A549 (cell line): ENCODE data around the gene APOL2. TPM values are rescaled to one million over a fixed set of nuclear protein-coding genes. Genes with fewer than 3 reads are reported as not detected.
"Not testable (repeated sequence)": the region's sequence is repeated elsewhere in the genome, so short reads cannot be mapped to it uniquely, and the experiment has no call there.

Experiments used
- ATAC-seq, 2 experiments: fragments of 200-7000 bp in 1 of 2; fragments of >200 bp in 1 of 2; cut with Nextera tagmentation in 1 of 2; cut with Tn5 transposase in 1 of 2; 3 replicates each; pipeline versions ENCODE4 v1.8.0 to v1.9.1; 2018 to 2020; ENCODE audit warnings: mild to moderate bottlenecking in 1 of 2, moderate library complexity in 1 of 2
- CTCF ChIA-PET: fragments of 300-600 bp; sonication (Branson Sonifier 250); formaldehyde crosslinking; extraction: SDS; loops from one replicate; lab custom pipeline; 2021; ENCODE audit warnings: antibody characterized with exemption, inconsistent platforms; lab: Yijun Ruan, JAX
- POLR2A ChIA-PET: fragments of 350-600 bp; formaldehyde crosslinking; extraction: SDS; loops from one replicate; lab custom pipeline; 2021; ENCODE audit warnings: antibody characterized with exemption, inconsistent platforms; lab: Yijun Ruan, JAX
- DNase-seq, 2 experiments: peaks; one replicate each; pipeline versions ENCODE4 v3.0.0 to v3.0.0-alpha.2; 2011 to 2016; ENCODE audit warnings: low read depth in 1 of 2, low spot score in 1 of 2
- FAIRE-seq: peaks from 2 replicates; lab custom pipeline; 2011; peaks lifted over from hg19 to GRCh38; lab: Jason Lieb, UNC
- H3K27ac ChIP-seq, 2 experiments: fragments of >200 bp; sonication (Bioruptor Twin); formaldehyde crosslinking; 3 replicates each; pipeline ENCODE4 v1.5.1; 2016 to 2017
- H3K4me1 ChIP-seq: fragments of >200 bp; sonication (Bioruptor Twin); formaldehyde crosslinking; 3 replicates; pipeline ENCODE4 v1.6.1; 2016
- H3K4me2 ChIP-seq: fragments of >200 bp; sonication (Bioruptor Twin); formaldehyde crosslinking; 3 replicates; pipeline ENCODE4 v1.6.1; 2016
- H3K4me3 ChIP-seq: fragments of >200 bp; sonication (Bioruptor Twin); formaldehyde crosslinking; 3 replicates; pipeline ENCODE4 v1.5.1; 2016
- H3K9me3 ChIP-seq: fragments of >200 bp; sonication (Bioruptor Twin); formaldehyde crosslinking; 3 replicates; pipeline ENCODE4 v1.6.1; 2016
- BHLHE40 ChIP-seq: IDR thresholded peaks from 2 replicates; pipeline ENCODE4 v1.6.1; 2012; ENCODE audit warnings: low read depth, low read length, inconsistent platforms
- CBX2 ChIP-seq: fragments of 200-600 bp; sonication (generic); IDR thresholded peaks from 2 replicates; pipeline ENCODE4 v1.6.1; 2016; ENCODE audit warnings: low read depth, mild to moderate bottlenecking, borderline replicate concordance
- EHMT2 ChIP-seq: fragments of 200-600 bp; sonication (generic); IDR thresholded peaks from 2 replicates; pipeline ENCODE4 v1.6.1; 2016; ENCODE audit warnings: antibody characterized with exemption, low read depth, mild to moderate bottlenecking, moderate library complexity
- FOXS1 ChIP-seq: fragments of 250-450 bp; sonication (Bioruptor Pico); IDR thresholded peaks from 2 replicates; pipeline ENCODE4 v1.5.0; 2020; ENCODE audit warnings: mild to moderate bottlenecking, moderate library complexity
- GATA3 ChIP-seq: IDR thresholded peaks from 2 replicates; pipeline ENCODE4 v1.6.1; 2012; ENCODE audit warnings: borderline replicate concordance
- KDM5A ChIP-seq: fragments of 200-600 bp; sonication (generic); IDR thresholded peaks from 2 replicates; pipeline ENCODE4 v1.6.1; 2016; ENCODE audit warnings: antibody characterized with exemption, mild to moderate bottlenecking
- NPAS2 ChIP-seq: fragments of 250-450 bp; sonication (Bioruptor Pico); IDR thresholded peaks from 2 replicates; pipeline ENCODE4 v1.8.0; 2022; ENCODE audit warnings: mild to moderate bottlenecking, moderate library complexity, borderline replicate concordance
- NR3C1 ChIP-seq: fragments of >200 bp; sonication (Bioruptor Twin); formaldehyde crosslinking; IDR thresholded peaks from 3 replicates; pipeline ENCODE4 v1.6.1; 2017
- PHF8 ChIP-seq: fragments of 200-600 bp; sonication (generic); IDR thresholded peaks from 2 replicates; pipeline ENCODE4 v1.6.1; 2016; ENCODE audit warnings: low read depth, mild to moderate bottlenecking, antibody characterized with exemption, moderate library complexity, borderline replicate concordance
- RARB ChIP-seq: fragments of 250-450 bp; sonication (Bioruptor Pico); IDR thresholded peaks from 2 replicates; pipeline ENCODE4 v1.8.0; 2021; ENCODE audit warnings: mild to moderate bottlenecking, moderate library complexity
- RNF2 ChIP-seq: fragments of 200-600 bp; sonication (generic); IDR thresholded peaks from 2 replicates; pipeline ENCODE4 v1.6.1; 2016; ENCODE audit warnings: low read depth, mild to moderate bottlenecking, antibody characterized with exemption, moderate library complexity, borderline replicate concordance
- ZC3H11A ChIP-seq: fragments of 450-650 bp; IDR thresholded peaks from 2 replicates; pipeline ENCODE4 v1.6.1; 2014; ENCODE audit warnings: antibody characterized with exemption, mild to moderate bottlenecking
- ZNF302 ChIP-seq: fragments of 250-450 bp; sonication (Bioruptor Pico); IDR thresholded peaks from 2 replicates; pipeline ENCODE4 v1.9.0; 2021; ENCODE audit warnings: inconsistent platforms, mild to moderate bottlenecking, moderate library complexity
- WGBS: methylation state at CpG from one replicate; pipeline ENCODE4 v1.1.6; 2017; ENCODE audit errors: missing lambda C conversion rate; 5-methylcytosine and 5-hydroxymethylcytosine counted together
- polyA plus RNA-seq, 4 experiments: library from polyadenylated mRNA; depleted of rRNA in 3 of 4; stranded (reverse); fragments of >200 nt; fragmentation: RNase III in 1 of 4; extraction: RNeasy Plus Mini Kit Qiagen cat#74134 plus additional on column Dnase treatment in 1 of 4; gene quantifications; 2 replicates in 3 of 4; 3 replicates in 1 of 4; pipeline ENCODE4 v1.2.3, GENCODE V29; 2011 to 2017
- TF ChIP-seq, protein P1 (sequence below): fragments of >200 bp; sonication (Bioruptor Twin); formaldehyde crosslinking; IDR thresholded peaks from 3 replicates; pipeline ENCODE4 v1.5.1; 2016
- TF ChIP-seq, protein P2 (sequence below): fragments of 200-600 bp; sonication (generic); IDR thresholded peaks from 2 replicates; pipeline ENCODE4 v1.6.1; 2016; ENCODE audit warnings: antibody characterized with exemption, mild to moderate bottlenecking, moderate library complexity
- TF ChIP-seq, protein P3 (sequence below): fragments of >200 bp; sonication (Bioruptor Twin); formaldehyde crosslinking; IDR thresholded peaks from 3 replicates; pipeline ENCODE4 v1.6.1; 2016
- TF ChIP-seq, protein P4 (sequence below): IDR thresholded peaks from 2 replicates; pipeline ENCODE4 v1.6.1; 2012; ENCODE audit warnings: low read depth, borderline replicate concordance
- TF ChIP-seq, protein P5 (sequence below): IDR thresholded peaks from 2 replicates; pipeline ENCODE4 v1.6.1; 2012

APOL2 gene
- polyA plus RNA-seq, 2 of the 4 experiments (the other 2 are of a cell fraction) = 8.7 to 23.8 TPM

DNA sequence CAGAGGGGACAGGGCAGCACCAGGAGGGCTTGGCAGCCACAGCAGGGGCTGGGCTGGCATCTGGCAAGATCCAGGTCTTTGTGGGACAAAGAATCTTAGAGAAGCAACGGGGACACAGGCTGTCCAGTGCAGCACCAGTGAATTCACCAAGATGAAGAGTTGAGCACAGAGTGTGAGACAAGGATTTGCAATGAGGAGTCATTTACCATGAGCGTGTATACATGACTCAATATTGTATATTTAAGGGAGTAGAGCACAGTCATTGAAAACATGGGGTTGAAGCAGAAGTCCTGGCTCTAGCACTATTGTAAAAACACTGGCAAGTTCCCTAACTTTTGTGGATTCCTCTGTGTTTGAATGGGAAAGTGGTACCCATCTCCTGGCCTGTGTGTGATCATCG is 17.2 kb upstream of the APOL2 start:
- Histone ChIP-seq H3K4me3 (no peak overlapping the region), H3K4me2 (no peak overlapping the region), H3K9me3 (no peaks in the 10 kb centered on the region), H3K27ac (0 out of 6 replicates have a peak overlapping the region, but pooled peaks of 1 of the 2 experiments have one; percentile 40), H3K4me1 (peaks cover 38% of the 10 kb centered on the region)
- CTCF ChIA-PET = no interaction called here
- ATAC-seq (no peak), FAIRE-seq (no peak), DNase-seq (no peak)
- POLR2A ChIA-PET = no interaction called here
- WGBS = 69% methylated on average over 3 of the region's 3 CpGs
- TF ChIP-seq GATA3 = no peak
- TF ChIP-seq ZC3H11A = no peak
- no peak for TF ChIP-seq EHMT2
- TF ChIP-seq, protein P1, sequence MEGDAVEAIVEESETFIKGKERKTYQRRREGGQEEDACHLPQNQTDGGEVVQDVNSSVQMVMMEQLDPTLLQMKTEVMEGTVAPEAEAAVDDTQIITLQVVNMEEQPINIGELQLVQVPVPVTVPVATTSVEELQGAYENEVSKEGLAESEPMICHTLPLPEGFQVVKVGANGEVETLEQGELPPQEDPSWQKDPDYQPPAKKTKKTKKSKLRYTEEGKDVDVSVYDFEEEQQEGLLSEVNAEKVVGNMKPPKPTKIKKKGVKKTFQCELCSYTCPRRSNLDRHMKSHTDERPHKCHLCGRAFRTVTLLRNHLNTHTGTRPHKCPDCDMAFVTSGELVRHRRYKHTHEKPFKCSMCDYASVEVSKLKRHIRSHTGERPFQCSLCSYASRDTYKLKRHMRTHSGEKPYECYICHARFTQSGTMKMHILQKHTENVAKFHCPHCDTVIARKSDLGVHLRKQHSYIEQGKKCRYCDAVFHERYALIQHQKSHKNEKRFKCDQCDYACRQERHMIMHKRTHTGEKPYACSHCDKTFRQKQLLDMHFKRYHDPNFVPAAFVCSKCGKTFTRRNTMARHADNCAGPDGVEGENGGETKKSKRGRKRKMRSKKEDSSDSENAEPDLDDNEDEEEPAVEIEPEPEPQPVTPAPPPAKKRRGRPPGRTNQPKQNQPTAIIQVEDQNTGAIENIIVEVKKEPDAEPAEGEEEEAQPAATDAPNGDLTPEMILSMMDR = no peak
- TF ChIP-seq, protein P2, sequence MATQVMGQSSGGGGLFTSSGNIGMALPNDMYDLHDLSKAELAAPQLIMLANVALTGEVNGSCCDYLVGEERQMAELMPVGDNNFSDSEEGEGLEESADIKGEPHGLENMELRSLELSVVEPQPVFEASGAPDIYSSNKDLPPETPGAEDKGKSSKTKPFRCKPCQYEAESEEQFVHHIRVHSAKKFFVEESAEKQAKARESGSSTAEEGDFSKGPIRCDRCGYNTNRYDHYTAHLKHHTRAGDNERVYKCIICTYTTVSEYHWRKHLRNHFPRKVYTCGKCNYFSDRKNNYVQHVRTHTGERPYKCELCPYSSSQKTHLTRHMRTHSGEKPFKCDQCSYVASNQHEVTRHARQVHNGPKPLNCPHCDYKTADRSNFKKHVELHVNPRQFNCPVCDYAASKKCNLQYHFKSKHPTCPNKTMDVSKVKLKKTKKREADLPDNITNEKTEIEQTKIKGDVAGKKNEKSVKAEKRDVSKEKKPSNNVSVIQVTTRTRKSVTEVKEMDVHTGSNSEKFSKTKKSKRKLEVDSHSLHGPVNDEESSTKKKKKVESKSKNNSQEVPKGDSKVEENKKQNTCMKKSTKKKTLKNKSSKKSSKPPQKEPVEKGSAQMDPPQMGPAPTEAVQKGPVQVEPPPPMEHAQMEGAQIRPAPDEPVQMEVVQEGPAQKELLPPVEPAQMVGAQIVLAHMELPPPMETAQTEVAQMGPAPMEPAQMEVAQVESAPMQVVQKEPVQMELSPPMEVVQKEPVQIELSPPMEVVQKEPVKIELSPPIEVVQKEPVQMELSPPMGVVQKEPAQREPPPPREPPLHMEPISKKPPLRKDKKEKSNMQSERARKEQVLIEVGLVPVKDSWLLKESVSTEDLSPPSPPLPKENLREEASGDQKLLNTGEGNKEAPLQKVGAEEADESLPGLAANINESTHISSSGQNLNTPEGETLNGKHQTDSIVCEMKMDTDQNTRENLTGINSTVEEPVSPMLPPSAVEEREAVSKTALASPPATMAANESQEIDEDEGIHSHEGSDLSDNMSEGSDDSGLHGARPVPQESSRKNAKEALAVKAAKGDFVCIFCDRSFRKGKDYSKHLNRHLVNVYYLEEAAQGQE = no peak
- TF ChIP-seq RNF2 = no peak
- TF ChIP-seq NPAS2 = no peak

DNA sequence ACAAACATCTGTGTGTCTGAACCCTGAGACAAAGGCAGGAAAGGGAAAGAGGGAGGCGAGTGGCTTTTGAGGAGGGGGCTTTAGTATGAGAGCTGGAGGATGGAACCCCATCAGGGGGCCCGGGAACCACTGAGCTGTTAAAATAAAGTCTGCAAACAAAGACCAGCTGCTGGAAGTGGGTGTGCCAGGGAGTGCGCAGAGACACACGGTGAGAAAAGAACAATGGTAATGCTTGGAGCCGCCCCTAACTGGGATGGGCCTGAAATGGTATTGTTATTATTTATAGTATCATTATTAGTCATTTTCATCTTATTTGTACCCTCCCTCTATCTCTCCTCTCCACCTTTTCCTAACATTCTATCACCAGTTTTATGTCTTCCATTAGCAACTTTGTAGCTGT is 16.2 kb upstream of the APOL2 start:
- H3K4me2 ChIP-seq, DNase-seq, ATAC-seq, FAIRE-seq, CTCF ChIA-PET, H3K4me3 ChIP-seq, H3K9me3 ChIP-seq, POLR2A ChIA-PET: not testable (repeated sequence)
- Histone ChIP-seq H3K27ac (peak overlapping the region in 1 of 2 experiments; percentile 85; a peak in 2 of 6 replicates), H3K4me1 (peaks cover 47% of the 10 kb centered on the region)
- 80% methylated on average over 1 of the region's 5 CpGs for WGBS

DNA sequence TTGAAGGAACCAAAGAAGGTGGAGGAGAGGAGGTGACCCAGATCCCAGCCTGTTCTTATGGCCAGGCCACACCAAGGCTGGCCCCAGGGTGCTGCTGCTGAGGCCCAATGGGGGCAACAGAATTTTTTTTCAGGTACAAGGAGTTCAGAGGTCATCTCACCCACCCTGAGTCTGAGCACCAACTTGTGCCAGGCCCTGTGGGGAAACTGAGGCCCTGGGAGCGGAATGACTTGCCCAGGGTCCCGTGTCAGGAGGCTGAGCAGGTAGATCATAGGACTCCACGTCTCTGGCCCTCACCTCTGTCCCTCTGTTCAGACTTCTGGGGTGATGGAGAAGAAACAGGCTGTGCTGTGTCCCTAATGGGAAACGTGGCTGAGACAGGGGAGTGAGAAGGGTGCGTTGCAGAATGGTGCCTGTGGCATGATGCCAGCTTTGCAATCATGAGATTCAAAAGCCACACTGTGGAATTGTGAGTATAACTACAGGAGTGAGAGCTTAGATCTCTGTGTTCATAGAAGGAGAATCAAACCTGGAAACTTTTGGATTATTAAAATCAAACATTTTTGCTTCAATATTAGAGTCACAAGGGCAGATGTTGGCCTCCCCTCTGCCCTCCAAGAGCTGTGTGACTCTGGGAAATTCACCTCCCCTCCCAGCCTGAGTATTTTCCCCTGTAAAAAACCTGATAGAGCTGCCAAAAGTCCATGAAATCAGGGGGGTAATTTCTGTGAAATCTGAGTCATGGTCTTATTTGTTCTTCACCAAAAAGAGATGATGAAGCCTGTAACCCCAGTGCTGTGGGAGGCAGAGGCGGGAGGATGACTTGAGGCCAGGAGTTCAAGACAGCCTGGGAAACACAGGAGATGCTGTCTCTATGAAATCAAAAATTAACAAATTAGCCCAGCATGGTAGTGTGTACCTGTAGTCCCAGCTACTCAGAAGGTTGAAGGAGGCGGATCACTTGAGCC is 14.5 kb upstream of the APOL2 start:
- DNase-seq = no peak
- Histone ChIP-seq H3K27ac (peak overlapping the region; percentile 85 to 90), H3K4me1 (peaks cover 61% of the 10 kb centered on the region), H3K4me2 (peak overlapping the region; percentile 74), H3K4me3 (no peak overlapping the region), H3K9me3 (no peaks in the 10 kb centered on the region)
- no peak for FAIRE-seq
- ChIA-PET CTCF (interaction anchor here (1.1 to 3.4 kb wide), 3 partner anchors 14 to 109 kb away, joined by 3 to 12 read pairs (median 3); partner anchors contain the start of gene APOL2), POLR2A (interaction anchor here (1.3 kb wide), 1 partner anchor 15 kb away, joined by 4 read pairs; the partner anchor contains the start of gene APOL2)
- ATAC-seq = no peak; a peak in 1 of 6 replicates
- TF ChIP-seq RARB (CRISPR knock-in tag) = no peak
- no peak for TF ChIP-seq PHF8
- TF ChIP-seq EHMT2 = no peak
- TF ChIP-seq NR3C1 = no peak
- TF ChIP-seq ZNF302 = no peak
- TF ChIP-seq CBX2 = no peak
- TF ChIP-seq NPAS2 = no peak
- TF ChIP-seq, protein P3, sequence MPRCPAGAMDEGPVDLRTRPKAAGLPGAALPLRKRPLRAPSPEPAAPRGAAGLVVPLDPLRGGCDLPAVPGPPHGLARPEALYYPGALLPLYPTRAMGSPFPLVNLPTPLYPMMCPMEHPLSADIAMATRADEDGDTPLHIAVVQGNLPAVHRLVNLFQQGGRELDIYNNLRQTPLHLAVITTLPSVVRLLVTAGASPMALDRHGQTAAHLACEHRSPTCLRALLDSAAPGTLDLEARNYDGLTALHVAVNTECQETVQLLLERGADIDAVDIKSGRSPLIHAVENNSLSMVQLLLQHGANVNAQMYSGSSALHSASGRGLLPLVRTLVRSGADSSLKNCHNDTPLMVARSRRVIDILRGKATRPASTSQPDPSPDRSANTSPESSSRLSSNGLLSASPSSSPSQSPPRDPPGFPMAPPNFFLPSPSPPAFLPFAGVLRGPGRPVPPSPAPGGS = no peak
- TF ChIP-seq KDM5A = no peak
- TF ChIP-seq, protein P4, sequence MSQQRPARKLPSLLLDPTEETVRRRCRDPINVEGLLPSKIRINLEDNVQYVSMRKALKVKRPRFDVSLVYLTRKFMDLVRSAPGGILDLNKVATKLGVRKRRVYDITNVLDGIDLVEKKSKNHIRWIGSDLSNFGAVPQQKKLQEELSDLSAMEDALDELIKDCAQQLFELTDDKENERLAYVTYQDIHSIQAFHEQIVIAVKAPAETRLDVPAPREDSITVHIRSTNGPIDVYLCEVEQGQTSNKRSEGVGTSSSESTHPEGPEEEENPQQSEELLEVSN = no peak
- TF ChIP-seq, protein P5, sequence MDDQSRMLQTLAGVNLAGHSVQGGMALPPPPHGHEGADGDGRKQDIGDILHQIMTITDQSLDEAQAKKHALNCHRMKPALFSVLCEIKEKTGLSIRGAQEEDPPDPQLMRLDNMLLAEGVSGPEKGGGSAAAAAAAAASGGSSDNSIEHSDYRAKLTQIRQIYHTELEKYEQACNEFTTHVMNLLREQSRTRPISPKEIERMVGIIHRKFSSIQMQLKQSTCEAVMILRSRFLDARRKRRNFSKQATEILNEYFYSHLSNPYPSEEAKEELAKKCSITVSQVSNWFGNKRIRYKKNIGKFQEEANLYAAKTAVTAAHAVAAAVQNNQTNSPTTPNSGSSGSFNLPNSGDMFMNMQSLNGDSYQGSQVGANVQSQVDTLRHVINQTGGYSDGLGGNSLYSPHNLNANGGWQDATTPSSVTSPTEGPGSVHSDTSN = no peak
- TF ChIP-seq FOXS1 (CRISPR knock-in tag) = no peak
- no peak for TF ChIP-seq BHLHE40
- WGBS = 85% methylated on average over 7 of the region's 7 CpGs
